Fibroblast of lung (primary cell): ENCODE measurements around the gene GTPBP3. TPM values are rescaled to one million over a fixed set of nuclear protein-coding genes. Genes with fewer than 3 reads are reported as not detected.

Experiments
- DNase-seq, 2 donors: peaks; one replicate each; pipeline versions ENCODE4 v3.0.0 to v3.0.0-alpha.2; 2010; ENCODE audit warnings: low read depth in 2 of 2
- H2AFZ ChIP-seq: 2 replicates; pipeline ENCODE4 v1.5.1; 2012; ENCODE audit warnings: low read length, control low read depth, inconsistent platforms
- H3K27ac ChIP-seq: 2 replicates; pipeline ENCODE4 v1.5.1; 2011; ENCODE audit warnings: low read length, control low read depth; ENCODE audit not compliant: insufficient read depth
- H3K27me3 ChIP-seq: 2 replicates; pipeline ENCODE4 v1.5.1; 2011; ENCODE audit warnings: mild to moderate bottlenecking, low read length; ENCODE audit not compliant: control insufficient read depth, insufficient read depth
- H3K36me3 ChIP-seq: 2 replicates; pipeline ENCODE4 v1.5.1; 2011; ENCODE audit warnings: low read length; ENCODE audit not compliant: control insufficient read depth, insufficient read depth
- H3K4me1 ChIP-seq: 2 replicates; pipeline ENCODE4 v1.5.1; 2011; ENCODE audit warnings: low read length; ENCODE audit not compliant: control insufficient read depth, insufficient read depth; ENCODE audit errors: extremely low read depth
- H3K4me2 ChIP-seq: 2 replicates; pipeline ENCODE4 v1.5.1; 2011; ENCODE audit warnings: low read length, control low read depth; ENCODE audit not compliant: insufficient read depth; ENCODE audit errors: extremely low read depth
- H3K4me3 ChIP-seq, 4 experiments: fragments of 200-600 bp in 1 of 4; sonication (generic) in 1 of 4; replicated peaks in 1 of 4; 2 replicates each; pipeline ENCODE4 v1.5.1; 2011 to 2016; ENCODE audit warnings: low read length in 4 of 4, low read depth in 3 of 4, mild to moderate bottlenecking in 3 of 4, control low read depth in 2 of 4, inconsistent platforms in 1 of 4, mixed read lengths in 1 of 4; ENCODE audit not compliant: insufficient read depth in 1 of 4; ENCODE audit errors: control extremely low read depth in 1 of 4
- H3K79me2 ChIP-seq: 2 replicates; pipeline ENCODE4 v1.5.1; 2012; ENCODE audit warnings: mild to moderate bottlenecking, low read length, inconsistent platforms; ENCODE audit not compliant: control insufficient read depth, insufficient read depth
- H3K9ac ChIP-seq: 2 replicates; pipeline ENCODE4 v1.5.1; 2011; ENCODE audit warnings: mild to moderate bottlenecking, low read length, control low read depth; ENCODE audit not compliant: insufficient read depth
- H3K9me3 ChIP-seq: 2 replicates; pipeline ENCODE4 v1.5.1; 2012; ENCODE audit warnings: low read depth, low read length; ENCODE audit not compliant: control insufficient read depth, insufficient read depth
- H4K20me1 ChIP-seq: 2 replicates; pipeline ENCODE4 v1.5.1; 2011; ENCODE audit warnings: low read length; ENCODE audit not compliant: control insufficient read depth, insufficient read depth; ENCODE audit errors: extremely low read depth
- CTCF ChIP-seq, 2 donors: IDR thresholded peaks in 1 of 2; conservative IDR thresholded peaks in 1 of 2; 1 replicate in 1 of 2; 2 replicates in 1 of 2; pipeline ENCODE4 v1.5.1; 2011 to 2012; ENCODE audit warnings: low read length in 2 of 2, control low read depth in 1 of 2, inconsistent platforms in 1 of 2, low read depth in 1 of 2, mild to moderate bottlenecking in 1 of 2
- EZH2 ChIP-seq: IDR thresholded peaks from 2 replicates; pipeline ENCODE4 v1.5.1; 2012; ENCODE audit warnings: low read length, control low read depth, mild to moderate bottlenecking; ENCODE audit errors: missing control alignments
- polyA plus RNA-seq, 2 donors: library from polyadenylated mRNA; depleted of rRNA in 1 of 2; stranded (reverse) in 1 of 2; unstranded in 1 of 2; fragments of >200 nt; gene quantifications; 2 replicates each; pipeline ENCODE4 v1.2.1, GENCODE V29; 2011 to 2012; ENCODE audit warnings: missing spikeins in 1 of 2
- total RNA-seq: library from RNA; depleted of rRNA; stranded (reverse); fragments of >200 nt; gene quantifications from 2 replicates; pipeline ENCODE4 v1.2.1, GENCODE V29; 2014

GTPBP3 gene
- total and polyA plus RNA-seq, 2 donors (not counting 1 experiment from before 2014, with no cell fraction given) = 3.7 to 11.1 TPM

- Histone ChIP-seq H3K27me3 (no peaks in the 10 kb centered on the region), H3K27ac (no peak overlapping the region), H3K36me3 (peaks cover 3% of the 10 kb centered on the region), H3K4me1 (no peaks in the 10 kb centered on the region), H3K79me2 (no peaks in the 10 kb centered on the region), H3K4me3 (no peak overlapping the region), H3K9me3 (no peaks in the 10 kb centered on the region), H2AFZ (no peak overlapping the region), H4K20me1 (no peaks in the 10 kb centered on the region), H3K9ac (no peak overlapping the region), H3K4me2 (no peak overlapping the region)
- no peak for DNase-seq
- no peak for TF ChIP-seq CTCF (conservative IDR thresholded peaks at IDR 0.05 in 1 of 2, IDR thresholded peaks at IDR 0.05 in 1 of 2; ENCODE audit: low read depth in 1 of 2, low read length in 2 of 2)
- no peak for TF ChIP-seq EZH2
These were observed 5.0 kb upstream of the GTPBP3 start for GRCh38 chr19:17332360-17332676.

- no peaks in the 10 kb centered on the region for H3K9me3 ChIP-seq
- no peak overlapping the region for H3K27ac ChIP-seq
- TF ChIP-seq EZH2 (no peak), CTCF (conservative IDR thresholded peaks at IDR 0.05 in 1 of 2, IDR thresholded peaks at IDR 0.05 in 1 of 2; ENCODE audit: low read depth in 1 of 2, low read length in 2 of 2) (no peak)
- no peaks in the 10 kb centered on the region for H3K79me2 ChIP-seq
- no peak overlapping the region for H3K4me3 ChIP-seq
- no peaks in the 10 kb centered on the region for H3K36me3 ChIP-seq
- no peaks in the 10 kb centered on the region for H3K4me1 ChIP-seq
- no peaks in the 10 kb centered on the region for H3K27me3 ChIP-seq
- H3K9ac ChIP-seq = no peak overlapping the region
- H4K20me1 ChIP-seq = no peaks in the 10 kb centered on the region
- H3K4me2 ChIP-seq = no peak overlapping the region
- no peak overlapping the region for H2AFZ ChIP-seq
- DNase-seq = peak; percentile 42 to 52
These were observed 4.4 kb upstream of the GTPBP3 start for GRCh38 chr19:17332677-17333581.

- H3K27me3 ChIP-seq = no peaks in the 10 kb centered on the region
These were observed 3.5 kb upstream of the GTPBP3 start for GRCh38 chr19:17333611-17334413.

More at GRCh38 chr19:17333611-17334413, 3.5 kb upstream of the GTPBP3 start:
- Histone ChIP-seq H3K4me2 (peak overlapping the region; percentile 72), H3K9me3 (no peaks in the 10 kb centered on the region), H3K79me2 (no peaks in the 10 kb centered on the region), H3K4me3 (peak overlapping the region; percentile 52 to 80 (median 60)), H3K9ac (peak overlapping the region; percentile 62), H3K36me3 (no peaks in the 10 kb centered on the region), H4K20me1 (no peaks in the 10 kb centered on the region), H2AFZ (peak overlapping the region; percentile 81), H3K27ac (peak overlapping the region; percentile 45), H3K4me1 (peaks cover 3% of the 10 kb centered on the region)
- TF ChIP-seq CTCF (conservative IDR thresholded peaks at IDR 0.05 in 1 of 2, IDR thresholded peaks at IDR 0.05 in 1 of 2; ENCODE audit: low read depth in 1 of 2, low read length in 2 of 2) (no peak), EZH2 (no peak)
- peak; percentile 82 to 85 for DNase-seq
